Activated T-cell treated with anti-CD3 and anti-CD28 coated beads for 24 hours (primary cell): ENCODE data around the gene ANKRD31.
"Not testable (repeated sequence)": the region's sequence is repeated elsewhere in the genome, so short reads cannot be mapped to it uniquely, and the experiment has no call there.

ENCODE experiments used
- DNase-seq: peaks from one replicate; pipeline ENCODE4 v3.0.0-alpha.2; 2020; ENCODE audit warnings: low read depth

The ANKRD31 gene

GRCh38 chr5:75234251-75234650 is 2.4 kb downstream of the ANKRD31 start:
- DNase-seq = no peak

- DNase-seq = no peak
Observed at GRCh38 chr5:75226916-75227315, 9.8 kb downstream of the ANKRD31 start.

- no peak for DNase-seq
Observed at GRCh38 chr5:75225506-75225905, 11.2 kb downstream of the ANKRD31 start.

GRCh38 chr5:75220787-75221186 is 15.9 kb downstream of the ANKRD31 start:
- DNase-seq = not testable (repeated sequence)

- DNase-seq = no peak
Observed at GRCh38 chr5:75214928-75215327, 21.8 kb downstream of the ANKRD31 start.

- no peak for DNase-seq
Observed at GRCh38 chr5:75214409-75214808, 22.3 kb downstream of the ANKRD31 start.

- no peak for DNase-seq
Observed at GRCh38 chr5:75203604-75204003, 33.1 kb downstream of the ANKRD31 start.

GRCh38 chr5:75202935-75203334 is 33.7 kb downstream of the ANKRD31 start:
- no peak for DNase-seq

GRCh38 chr5:75200776-75201175 is 35.9 kb downstream of the ANKRD31 start:
- DNase-seq = no peak

GRCh38 chr5:75199946-75200345 is 36.7 kb downstream of the ANKRD31 start:
- DNase-seq = no peak

GRCh38 chr5:75199071-75199470 is 37.6 kb downstream of the ANKRD31 start:
- DNase-seq = no peak

GRCh38 chr5:75197745-75198144 is 38.9 kb downstream of the ANKRD31 start:
- no peak for DNase-seq

GRCh38 chr5:75192804-75193203 is 43.9 kb downstream of the ANKRD31 start:
- no peak for DNase-seq

- DNase-seq = no peak
Observed at GRCh38 chr5:75192264-75192663, 44.4 kb downstream of the ANKRD31 start.

GRCh38 chr5:75190227-75190626 is 46.5 kb downstream of the ANKRD31 start:
- no peak for DNase-seq

- no peak for DNase-seq
Observed at GRCh38 chr5:75189353-75189752, 47.3 kb downstream of the ANKRD31 start.

- no peak for DNase-seq
Observed at GRCh38 chr5:75185763-75186162, 50.9 kb downstream of the ANKRD31 start.

GRCh38 chr5:75176009-75176408 is 60.7 kb downstream of the ANKRD31 start:
- not testable (repeated sequence) for DNase-seq

GRCh38 chr5:75174872-75175271 is 61.8 kb downstream of the ANKRD31 start:
- DNase-seq = not testable (repeated sequence)

GRCh38 chr5:75169516-75169915 is 67.2 kb downstream of the ANKRD31 start:
- DNase-seq = no peak

- DNase-seq = no peak
Observed at GRCh38 chr5:75168026-75168735, 68.5 kb downstream of the ANKRD31 start.

- no peak for DNase-seq
Observed at GRCh38 chr5:75167345-75167744, 69.3 kb downstream of the ANKRD31 start.

GRCh38 chr5:75161508-75161907 is 75.2 kb downstream of the ANKRD31 start:
- not testable (repeated sequence) for DNase-seq

- DNase-seq = no peak
Observed at GRCh38 chr5:75156585-75156984, 80.1 kb downstream of the ANKRD31 start.
